IPS DF 6.9 (cell line): Measurements from ENCODE around the gene MAGEA2.
"Not testable (repeated sequence)": the region's sequence is repeated elsewhere in the genome, so short reads cannot be mapped to it uniquely, and the experiment has no call there.

Experiments
- DNase-seq: peaks from one replicate; pipeline ENCODE4 v3.0.0-alpha.2; 2013; ENCODE audit warnings: low read depth, low spot score
- H3K27ac ChIP-seq: one replicate; pipeline ENCODE4 v1.5.1; 2013; ENCODE audit warnings: low read length, control low read depth
- H3K27me3 ChIP-seq: 2 replicates; pipeline ENCODE4 v1.6.1; 2013; ENCODE audit warnings: mild to moderate bottlenecking, low read length; ENCODE audit not compliant: control insufficient read depth, insufficient read depth
- H3K36me3 ChIP-seq: 2 replicates; pipeline ENCODE4 v1.6.1; 2013; ENCODE audit warnings: low read length; ENCODE audit not compliant: control insufficient read depth, insufficient read depth
- H3K4me1 ChIP-seq: 2 replicates; pipeline ENCODE4 v1.6.1; 2013; ENCODE audit warnings: low read length; ENCODE audit not compliant: control insufficient read depth, insufficient read depth
- H3K4me3 ChIP-seq: 2 replicates; pipeline ENCODE4 v1.5.1; 2013; ENCODE audit warnings: mild to moderate bottlenecking, low read length
- H3K9me3 ChIP-seq: 2 replicates; pipeline ENCODE4 v1.6.1; 2013; ENCODE audit warnings: low read length, inconsistent platforms; ENCODE audit not compliant: control insufficient read depth, insufficient read depth
- WGBS: extraction: QIAGEN DNeasy Blood & Tissue Kit; methylation state at CpG from one replicate; pipeline ENCODE4 v1.1.7; 2013; ENCODE audit warnings: mixed read lengths, missing lambda C conversion rate; ENCODE audit not compliant: insufficient read length, insufficient coverage; 5-methylcytosine and 5-hydroxymethylcytosine counted together

MAGEA2 gene

GRCh38 chrX:152706500-152706899 lies 47.1 kb downstream of the MAGEA2 start:
- not testable (repeated sequence) for H3K4me1 ChIP-seq, H3K36me3 ChIP-seq, H3K27ac ChIP-seq, H3K4me3 ChIP-seq, H3K9me3 ChIP-seq, H3K27me3 ChIP-seq, DNase-seq
- no CpG with 5 or more reads among the region's 7 CpGs for WGBS

- H3K9me3 ChIP-seq, H3K27me3 ChIP-seq, H3K27ac ChIP-seq, H3K4me3 ChIP-seq, H3K36me3 ChIP-seq, H3K4me1 ChIP-seq, DNase-seq: not testable (repeated sequence)
- no CpG with 5 or more reads among the region's 5 CpGs for WGBS
Observed at GRCh38 chrX:152700390-152700789, 53.3 kb downstream of the MAGEA2 start.
